ENCODE results near the gene RNF207. TPM values are rescaled to one million over a fixed set of nuclear protein-coding genes. Genes with fewer than 3 reads are reported as not detected.

RNF207 gene
- total RNA-seq, 1 experiment from 2014 or later = 4.9 TPM

DNA sequence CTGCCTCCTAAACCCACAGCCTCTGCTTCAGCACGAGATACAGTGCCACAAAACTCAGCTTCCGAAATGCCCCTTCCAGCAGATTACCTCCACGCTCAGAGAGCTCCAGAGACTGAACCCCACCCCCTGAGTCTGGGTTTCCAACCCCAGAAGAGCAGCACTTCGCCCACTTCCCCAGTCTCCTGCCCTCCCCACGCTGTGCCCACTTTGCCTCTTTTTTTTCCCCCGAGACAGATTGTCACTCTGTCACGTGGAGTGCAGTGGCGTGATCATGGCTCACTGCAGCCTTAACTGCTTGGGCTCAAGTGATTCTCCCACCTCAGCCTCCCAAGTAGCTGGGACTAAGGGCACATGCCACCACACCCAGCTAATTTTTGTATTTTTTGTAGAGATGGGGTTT is 19.7 kb downstream of the RNF207 start:
- H2BK20ac ChIP-seq (ENCODE audit: low read depth, low read length, poor library complexity, severe bottlenecking) = no peak overlapping the region
- no peak overlapping the region for H3T11ph ChIP-seq (ENCODE audit: low read length)
- no peak overlapping the region for H3K56ac ChIP-seq (ENCODE audit: insufficient read length, low read depth, low read length)
- H2BK5ac ChIP-seq (ENCODE audit: insufficient read length, low read length) = no peak overlapping the region
- WGBS (ENCODE audit: extremely low coverage, insufficient read length, low lambda C conversion rate) = no CpG with 5 or more reads among the region's 8 CpGs
- no peaks in the 10 kb centered on the region for H3K23me2 ChIP-seq (ENCODE audit: insufficient read length, low read depth, low read length, poor library complexity, severe bottlenecking)
- no peak overlapping the region for H3K4me2 ChIP-seq (ENCODE audit: insufficient read depth, insufficient read length, low read length)
- H3K9me3 ChIP-seq (ENCODE audit: control insufficient read depth, low read depth, low read length) = no peaks in the 10 kb centered on the region
- H3K9ac ChIP-seq (ENCODE audit: extremely low read depth, insufficient read length, low read length) = no peak overlapping the region
- H3K79me2 ChIP-seq (ENCODE audit: insufficient read depth, low read length) = no peaks in the 10 kb centered on the region
- no peak for DNase-seq
- no peak overlapping the region for H2AFZ ChIP-seq (ENCODE audit: low read length)
- H3K4ac ChIP-seq (ENCODE audit: low read depth, low read length) = no peak overlapping the region
- Mint-ChIP-seq H3K27ac (peak overlapping the region in 2 of 3 experiments; percentile 50 to 77; a peak in 4 of 7 replicates), H3K4me1 (peaks cover 0 to 3% of the 10 kb centered on the region in 2 experiments; a peak in 2 of 4 replicates), H3K36me3 (ENCODE audit: insufficient read depth in 1 of 3, low read depth in 3 of 3) (peaks cover 41 to 85% (median 60%) of the 10 kb centered on the region in 3 experiments; a peak in 6 of 7 replicates), H3K9me3 (no peaks in the 10 kb centered on the region), H3K27me3 (ENCODE audit: low read depth) (no peaks in the 10 kb centered on the region), H3K4me3 (no peak overlapping the region; a peak in 1 of 5 replicates)
- H2BK15ac ChIP-seq (ENCODE audit: low read depth, low read length) = no peak overlapping the region
- no peak overlapping the region for H3K14ac ChIP-seq (ENCODE audit: insufficient read depth, low read length)
- no peak overlapping the region for H3K18ac ChIP-seq (ENCODE audit: insufficient read length, low read depth, low read length)
- H2BK12ac ChIP-seq (ENCODE audit: insufficient read length, low read depth, low read length) = no peak overlapping the region
- no peak overlapping the region for H3K23ac ChIP-seq (ENCODE audit: insufficient read length, low read depth, low read length)
- no peak overlapping the region for H4K5ac ChIP-seq (ENCODE audit: insufficient read length, low read depth, low read length)
- TF ChIP-seq, protein P1, sequence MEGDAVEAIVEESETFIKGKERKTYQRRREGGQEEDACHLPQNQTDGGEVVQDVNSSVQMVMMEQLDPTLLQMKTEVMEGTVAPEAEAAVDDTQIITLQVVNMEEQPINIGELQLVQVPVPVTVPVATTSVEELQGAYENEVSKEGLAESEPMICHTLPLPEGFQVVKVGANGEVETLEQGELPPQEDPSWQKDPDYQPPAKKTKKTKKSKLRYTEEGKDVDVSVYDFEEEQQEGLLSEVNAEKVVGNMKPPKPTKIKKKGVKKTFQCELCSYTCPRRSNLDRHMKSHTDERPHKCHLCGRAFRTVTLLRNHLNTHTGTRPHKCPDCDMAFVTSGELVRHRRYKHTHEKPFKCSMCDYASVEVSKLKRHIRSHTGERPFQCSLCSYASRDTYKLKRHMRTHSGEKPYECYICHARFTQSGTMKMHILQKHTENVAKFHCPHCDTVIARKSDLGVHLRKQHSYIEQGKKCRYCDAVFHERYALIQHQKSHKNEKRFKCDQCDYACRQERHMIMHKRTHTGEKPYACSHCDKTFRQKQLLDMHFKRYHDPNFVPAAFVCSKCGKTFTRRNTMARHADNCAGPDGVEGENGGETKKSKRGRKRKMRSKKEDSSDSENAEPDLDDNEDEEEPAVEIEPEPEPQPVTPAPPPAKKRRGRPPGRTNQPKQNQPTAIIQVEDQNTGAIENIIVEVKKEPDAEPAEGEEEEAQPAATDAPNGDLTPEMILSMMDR (conservative IDR thresholded peaks at IDR 0.05) = no peak
- H4K8ac ChIP-seq (replicated peaks; ENCODE audit: insufficient read length, low read depth, low read length) = no peak overlapping the region
- H3K4me1 ChIP-seq (ENCODE audit: insufficient read depth, low read length) = no peaks in the 10 kb centered on the region
- H4K91ac ChIP-seq (ENCODE audit: insufficient read length, low read depth, low read length) = no peak overlapping the region
- no peaks in the 10 kb centered on the region for H4K20me1 ChIP-seq (ENCODE audit: control insufficient read depth, insufficient read depth, insufficient read length)
- H2AK5ac ChIP-seq (ENCODE audit: insufficient read length, low read length) = no peak overlapping the region
- peaks cover 3% of the 10 kb centered on the region for H3K79me1 ChIP-seq (ENCODE audit: insufficient read depth, low read depth, low read length, poor library complexity, severe bottlenecking)
- no peaks in the 10 kb centered on the region for H3K27me3 ChIP-seq (ENCODE audit: insufficient read depth, low read length)
- no peak overlapping the region for H2BK120ac ChIP-seq (ENCODE audit: low read depth, low read length, poor library complexity, severe bottlenecking)
- H3K27ac ChIP-seq (ENCODE audit: insufficient read length, low read depth, low read length) = no peak overlapping the region
